NCI-H1092 (cell line): ENCODE measurements around the gene MAML3.

Experiments used
- DNase-seq: peaks from one replicate; lab custom pipeline; 2025; lab: John Stamatoyannopoulos, UW

The MAML3 gene

GRCh38 chr4:140099983-140100382 lies 54.0 kb downstream of the MAML3 start:
- no peak for DNase-seq

GRCh38 chr4:140098455-140099160 lies 55.4 kb downstream of the MAML3 start:
- no peak for DNase-seq

GRCh38 chr4:140097572-140097971 lies 56.4 kb downstream of the MAML3 start:
- DNase-seq, result no peak

GRCh38 chr4:140096921-140097320 lies 57.1 kb downstream of the MAML3 start:
- DNase-seq, result no peak

- DNase-seq, result no peak
Observed at GRCh38 chr4:140096483-140096861, 57.5 kb downstream of the MAML3 start.

GRCh38 chr4:140095694-140096482 lies 58.1 kb downstream of the MAML3 start:
- no peak for DNase-seq

- DNase-seq, result peak; percentile 47
Observed at GRCh38 chr4:140094438-140095420, 59.3 kb downstream of the MAML3 start.

- DNase-seq, result peak; percentile 88
Observed at GRCh38 chr4:140092094-140092851, 61.7 kb downstream of the MAML3 start.

GRCh38 chr4:140091305-140091704 lies 62.7 kb downstream of the MAML3 start:
- no peak for DNase-seq

GRCh38 chr4:140090215-140090731 lies 63.7 kb downstream of the MAML3 start:
- DNase-seq, result no peak

GRCh38 chr4:140089216-140089615 lies 64.8 kb downstream of the MAML3 start:
- DNase-seq, result no peak

GRCh38 chr4:140088323-140088967 lies 65.5 kb downstream of the MAML3 start:
- DNase-seq, result no peak

- no peak for DNase-seq
Observed at GRCh38 chr4:140085881-140086280, 68.1 kb downstream of the MAML3 start.

GRCh38 chr4:140085062-140085622 lies 68.8 kb downstream of the MAML3 start:
- DNase-seq, result no peak

GRCh38 chr4:140084385-140084784 lies 69.6 kb downstream of the MAML3 start:
- DNase-seq, result no peak

GRCh38 chr4:140082391-140082755 lies 71.6 kb downstream of the MAML3 start:
- DNase-seq, result no peak

GRCh38 chr4:140081641-140082390 lies 72.2 kb downstream of the MAML3 start:
- DNase-seq, result no peak

- no peak for DNase-seq
Observed at GRCh38 chr4:140080883-140081282, 73.1 kb downstream of the MAML3 start.

- peak; percentile 44 for DNase-seq
Observed at GRCh38 chr4:140078366-140078765, 75.6 kb downstream of the MAML3 start.

GRCh38 chr4:140076307-140076706 lies 77.7 kb downstream of the MAML3 start:
- DNase-seq, result no peak
